SJSA1 (cell line): Measurements from ENCODE around the gene NEU2. TPM values are rescaled to one million over a fixed set of nuclear protein-coding genes. Genes with fewer than 3 reads are reported as not detected.

Experiments
- total RNA-seq: library from RNA; depleted of rRNA; stranded (reverse); fragments of >200 nt; shearing (Covaris generic); gene quantifications from 2 replicates; pipeline ENCODE4 v1.2.3, GENCODE V29; 2014; rRNA removed

The NEU2 gene
- total RNA-seq, 1 experiment from 2014 or later, result not detected

Other genes with a start within 250 kb of the NEU2 start
- 0.22 and 0.32 TPM in 2 replicates for gene SNORC, start 162.4 kb upstream of the NEU2 start, total RNA-seq
- 9.3 and 13.8 TPM in 2 replicates for gene NGEF, start 19.4 kb upstream of the NEU2 start, total RNA-seq
- 2.6 and 13.3 TPM in 2 replicates for gene INPP5D, start 27.7 kb downstream of the NEU2 start, total RNA-seq
- gene ATG16L1, start 219.0 kb downstream of the NEU2 start, total RNA-seq, result 54.3 and 78.8 TPM in 2 replicates